ENCODE data around the gene TIPRL. TPM values are rescaled to one million over a fixed set of nuclear protein-coding genes. Genes with fewer than 3 reads are reported as not detected.

Gene TIPRL
- total and polyA plus RNA-seq, 9 of the 15 experiments (the other 6 are each of a cell fraction or from before 2014, with no cell fraction given) = 41.4 to 90.2 (median 69.9) TPM

DNA sequence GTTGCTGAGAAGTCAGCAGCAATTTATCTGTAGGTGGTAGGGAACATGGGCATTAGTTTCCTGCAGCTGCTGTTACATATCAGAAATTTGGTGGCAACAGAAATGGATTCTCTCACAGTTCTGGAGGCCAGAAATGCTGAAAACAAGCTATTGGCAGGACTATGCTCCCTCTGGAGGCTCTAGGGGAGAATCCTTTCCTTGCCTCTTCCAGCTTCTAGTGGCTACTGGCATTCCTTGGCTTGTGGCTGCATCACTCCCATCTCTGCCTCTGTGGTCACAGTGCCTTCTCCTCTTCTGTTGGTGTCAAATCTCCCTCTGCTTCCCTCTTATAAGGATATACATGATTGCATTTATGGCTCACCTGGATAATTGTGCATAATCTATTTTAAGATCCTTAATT lies 44.5 kb downstream of the TIPRL start:
- Histone ChIP-seq H3K4me2 (ENCODE audit: insufficient read depth, low read length) (no peak overlapping the region), H3K4me1 (replicated peaks in 1 of 2; ENCODE audit: control insufficient read depth in 2 of 2, insufficient read depth in 2 of 2, low read length in 2 of 2) (peaks cover 25 to 50% of the 10 kb centered on the region in 2 experiments), H3K9me1 (ENCODE audit: control insufficient read depth, insufficient read depth, low read length) (no peaks in the 10 kb centered on the region), H3K36me3 (ENCODE audit: control insufficient read depth, insufficient read depth, low read length) (peaks cover 10% of the 10 kb centered on the region; the same call in 2 of the 3 replicates), H3K79me2 (ENCODE audit: control insufficient read depth, insufficient read depth, low read length) (peaks cover 52% of the 10 kb centered on the region), H3K4me3 (no peak overlapping the region), H3K9me3 (replicated peaks; ENCODE audit: control insufficient read depth, insufficient read depth, low read depth, low read length) (no peaks in the 10 kb centered on the region), H4K20me1 (replicated peaks; ENCODE audit: control insufficient read depth, insufficient read depth, low read length) (no peaks in the 10 kb centered on the region; the same call in 1 of the 2 replicates), H3K9ac (ENCODE audit: insufficient read depth in 1 of 2, low read depth in 2 of 2, low read length in 2 of 2) (no peak overlapping the region), H2AFZ (ENCODE audit: low read depth, low read length) (no peak overlapping the region), H3K27me3 (ENCODE audit: control insufficient read depth in 2 of 2, insufficient read depth in 2 of 2, low read length in 2 of 2) (no peaks in the 10 kb centered on the region), H3K27ac (ENCODE audit: extremely low read depth, low read depth, low read length) (no peak overlapping the region)
- no TSS peak for BruUV-seq (replicated peaks)
- ChIA-PET CTCF (ENCODE audit: low intra/inter-chr PET ratio) (no interaction called here), POLR2A (interaction anchor here (1.8 kb wide), 1 partner anchor 36 kb away, joined by 6 read pairs; no protein-coding TSS in a partner anchor)
- FAIRE-seq (no peak), ATAC-seq (no peak), DNase-seq (ENCODE audit: extremely low read depth in 1 of 4, low spot score in 3 of 4) (no peak)
- TF ChIP-seq, protein P1, sequence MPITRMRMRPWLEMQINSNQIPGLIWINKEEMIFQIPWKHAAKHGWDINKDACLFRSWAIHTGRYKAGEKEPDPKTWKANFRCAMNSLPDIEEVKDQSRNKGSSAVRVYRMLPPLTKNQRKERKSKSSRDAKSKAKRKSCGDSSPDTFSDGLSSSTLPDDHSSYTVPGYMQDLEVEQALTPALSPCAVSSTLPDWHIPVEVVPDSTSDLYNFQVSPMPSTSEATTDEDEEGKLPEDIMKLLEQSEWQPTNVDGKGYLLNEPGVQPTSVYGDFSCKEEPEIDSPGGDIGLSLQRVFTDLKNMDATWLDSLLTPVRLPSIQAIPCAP (CRISPR knock-in tag; IDR thresholded peaks at IDR 0.05; ENCODE audit: borderline replicate concordance) = no peak
- TF ChIP-seq DIDO1 (tag; IDR thresholded peaks at IDR 0.05; ENCODE audit: low read depth) (no peak), NFE2 (IDR thresholded peaks at IDR 0.05; ENCODE audit: low read depth) (no peak), NELFE (IDR thresholded peaks at IDR 0.05; ENCODE audit: insufficient read depth, insufficient read length) (no peak), MYBL2 (IDR thresholded peaks at IDR 0.05; ENCODE audit: low read depth) (no peak), MYBL2 (CRISPR knock-in tag; IDR thresholded peaks at IDR 0.05; ENCODE audit: borderline replicate concordance) (no peak), TRIM28 (IDR thresholded peaks at IDR 0.05) (0 out of 2 replicates have a peak, but pooled peaks have one; percentile 29), BCOR (IDR thresholded peaks at IDR 0.05) (peak; percentile 56; the same call in 1 of the 2 replicates), RBM25 (IDR thresholded peaks at IDR 0.05; ENCODE audit: low read depth, low read length, severe bottlenecking) (peak; percentile 95), SMAD1 (IDR thresholded peaks at IDR 0.05; ENCODE audit: low read depth, low read length, partially characterized antibody) (no peak)
- intact Hi-C loops (cut with micrococcal nuclease) (loop anchor here (5.0 to 10.0 kb wide), 2 partner anchors 61 to 128 kb away; no protein-coding TSS in a partner anchor), in situ Hi-C loops (cut with MboI) (no loop called here)
